Caco-2 (cell line): ENCODE results near the gene ATP6V0B. TPM values are rescaled to one million over a fixed set of nuclear protein-coding genes. Genes with fewer than 3 reads are reported as not detected.
A peak's percentile ranks its signal among the peaks of the same experiment; 100 is the strongest.

ENCODE experiments used
- BruUV-seq: library from RNA; stranded (reverse); fragments of 400-500 nt; replicated peaks from 2 replicates; lab custom pipeline; 2021; lab: Mats Ljungman, UMichigan
- CTCF ChIA-PET: fragments of 300-600 bp; sonication (Branson Sonifier 250); formaldehyde crosslinking; loops from one replicate; lab custom pipeline; 2022; ENCODE audit warnings: antibody characterized with exemption; lab: Charles Lee
- POLR2A ChIA-PET: fragments of 300-600 bp; sonication (Branson Sonifier 250); formaldehyde crosslinking; loops from one replicate; lab custom pipeline; 2022; ENCODE audit warnings: antibody characterized with exemption; lab: Charles Lee
- DNase-seq, 2 experiments: peaks; one replicate each; pipeline versions ENCODE4 v3.0.0 to v3.0.0-alpha.2; 2020 to 2022
- H3K27me3 ChIP-seq: replicated peaks from 2 replicates; pipeline ENCODE4 v1.6.0; 2011; ENCODE audit warnings: low read length; ENCODE audit not compliant: control insufficient read depth, insufficient read depth
- H3K36me3 ChIP-seq: 2 replicates; pipeline ENCODE4 v1.5.1; 2011; ENCODE audit warnings: low read length; ENCODE audit not compliant: control insufficient read depth, insufficient read depth
- H3K4me1 ChIP-seq: fragments of 250-450 bp; sonication (Bioruptor Pico); 2 replicates; pipeline ENCODE4 v1.5.1; 2020; ENCODE audit warnings: mild to moderate bottlenecking
- H3K4me3 ChIP-seq: 2 replicates; pipeline ENCODE4 v1.5.1; 2011; ENCODE audit warnings: low read depth, mild to moderate bottlenecking, control low read depth, low read length
- H3K9me3 ChIP-seq: fragments of 250-450 bp; sonication (Bioruptor Pico); 2 replicates; pipeline ENCODE4 v1.5.1; 2020; ENCODE audit warnings: mild to moderate bottlenecking, moderate library complexity
- H3K27ac Mint-ChIP-seq: one replicate; pipeline ENCODE4 v1.8.0; 2022; ENCODE audit warnings: mixed read lengths; ENCODE audit not compliant: unreplicated experiment
- H3K27me3 Mint-ChIP-seq: one replicate; pipeline ENCODE4 v1.8.0; 2022; ENCODE audit warnings: mixed read lengths; ENCODE audit not compliant: insufficient read depth, unreplicated experiment
- H3K36me3 Mint-ChIP-seq: one replicate; pipeline ENCODE4 v1.8.0; 2022; ENCODE audit warnings: mild to moderate bottlenecking, mixed read lengths; ENCODE audit not compliant: insufficient read depth, unreplicated experiment
- H3K4me1 Mint-ChIP-seq: one replicate; pipeline ENCODE4 v1.8.0; 2022; ENCODE audit warnings: low read depth, mixed read lengths; ENCODE audit not compliant: unreplicated experiment
- H3K4me3 Mint-ChIP-seq: one replicate; pipeline ENCODE4 v1.8.0; 2022; ENCODE audit warnings: mild to moderate bottlenecking, moderate library complexity, mixed read lengths; ENCODE audit not compliant: unreplicated experiment
- H3K9me3 Mint-ChIP-seq: one replicate; pipeline ENCODE4 v1.8.0; 2022; ENCODE audit warnings: mixed read lengths; ENCODE audit not compliant: unreplicated experiment
- intact Hi-C: fragments of 100-400 bp; cut with micrococcal nuclease; formaldehyde crosslinking; loops from one replicate; pipeline ENCODE4 v1.10.0; 2022; ENCODE audit not compliant: unreplicated experiment
- total RNA-seq: library from RNA; stranded (reverse); gene quantifications from 2 replicates; pipeline ENCODE4 v1.2.3, GENCODE V29; 2022
- TF ChIP-seq, protein P1 (sequence below), 2 experiments: fragments of 200-600 bp in 1 of 2; IDR thresholded peaks; 1 replicate in 1 of 2; 2 replicates in 1 of 2; pipeline versions ENCODE4 v1.5.1 to v1.8.0; 2011 to 2022; ENCODE audit warnings: antibody characterized with exemption in 1 of 2, control low read depth in 1 of 2, inconsistent platforms in 1 of 2, low read depth in 1 of 2, low read length in 1 of 2, mild to moderate bottlenecking in 1 of 2, moderate library complexity in 1 of 2; ENCODE audit not compliant: insufficient read depth in 1 of 2, severe bottlenecking in 1 of 2, unreplicated experiment in 1 of 2

Gene ATP6V0B
- total RNA-seq, 1 experiment from 2014 or later, result 91.2 TPM

DNA sequence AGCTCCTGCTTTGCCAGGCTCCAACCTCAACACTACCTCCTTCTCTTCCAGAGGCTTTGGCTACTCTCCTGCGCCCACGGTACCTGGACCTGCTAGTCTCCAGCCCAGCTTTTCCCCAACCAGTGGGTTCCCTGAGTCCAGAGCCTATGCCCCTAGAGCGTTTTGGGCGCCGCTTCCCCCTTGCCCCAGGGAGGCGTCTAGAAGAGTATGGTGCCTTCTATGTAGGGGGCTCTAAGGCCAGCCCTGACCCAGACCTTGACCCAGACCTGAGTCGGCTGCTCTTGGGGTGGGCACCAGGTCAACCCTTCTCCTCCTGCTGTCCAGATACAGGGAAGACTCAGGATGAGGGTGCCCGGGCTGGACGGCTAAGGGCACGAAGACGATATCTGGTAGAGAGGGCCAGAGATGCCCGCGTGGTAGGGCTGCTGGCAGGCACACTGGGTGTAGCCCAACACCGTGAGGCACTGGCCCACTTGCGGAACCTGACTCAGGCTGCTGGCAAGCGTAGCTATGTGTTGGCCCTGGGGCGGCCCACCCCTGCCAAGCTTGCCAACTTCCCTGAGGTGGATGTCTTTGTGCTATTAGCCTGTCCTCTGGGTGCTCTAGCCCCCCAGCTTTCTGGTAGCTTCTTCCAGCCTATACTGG lies 3.3 kb upstream of the ATP6V0B start:
- TF ChIP-seq, protein P1, sequence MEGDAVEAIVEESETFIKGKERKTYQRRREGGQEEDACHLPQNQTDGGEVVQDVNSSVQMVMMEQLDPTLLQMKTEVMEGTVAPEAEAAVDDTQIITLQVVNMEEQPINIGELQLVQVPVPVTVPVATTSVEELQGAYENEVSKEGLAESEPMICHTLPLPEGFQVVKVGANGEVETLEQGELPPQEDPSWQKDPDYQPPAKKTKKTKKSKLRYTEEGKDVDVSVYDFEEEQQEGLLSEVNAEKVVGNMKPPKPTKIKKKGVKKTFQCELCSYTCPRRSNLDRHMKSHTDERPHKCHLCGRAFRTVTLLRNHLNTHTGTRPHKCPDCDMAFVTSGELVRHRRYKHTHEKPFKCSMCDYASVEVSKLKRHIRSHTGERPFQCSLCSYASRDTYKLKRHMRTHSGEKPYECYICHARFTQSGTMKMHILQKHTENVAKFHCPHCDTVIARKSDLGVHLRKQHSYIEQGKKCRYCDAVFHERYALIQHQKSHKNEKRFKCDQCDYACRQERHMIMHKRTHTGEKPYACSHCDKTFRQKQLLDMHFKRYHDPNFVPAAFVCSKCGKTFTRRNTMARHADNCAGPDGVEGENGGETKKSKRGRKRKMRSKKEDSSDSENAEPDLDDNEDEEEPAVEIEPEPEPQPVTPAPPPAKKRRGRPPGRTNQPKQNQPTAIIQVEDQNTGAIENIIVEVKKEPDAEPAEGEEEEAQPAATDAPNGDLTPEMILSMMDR (IDR thresholded peaks at IDR 0.05; ENCODE audit: insufficient read depth in 1 of 2, low read depth in 1 of 2, low read length in 1 of 2, severe bottlenecking in 1 of 2, unreplicated experiment in 1 of 2), result no peak
- no TSS peak for BruUV-seq
- Mint-ChIP-seq H3K27me3 (no peaks in the 10 kb centered on the region), H3K27ac (no peak overlapping the region), H3K4me1 (peaks cover under 1% of the 10 kb centered on the region), H3K36me3 (peaks cover 18% of the 10 kb centered on the region), H3K9me3 (no peaks in the 10 kb centered on the region), H3K4me3 (peak overlapping the region; percentile 92)
- ChIA-PET CTCF (no interaction called here), POLR2A (no interaction called here)
- Histone ChIP-seq H3K9me3 (no peaks in the 10 kb centered on the region), H3K36me3 (peaks cover 1% of the 10 kb centered on the region; the same call in 1 of the 2 replicates), H3K4me1 (peaks cover 5% of the 10 kb centered on the region), H3K27me3 (no peaks in the 10 kb centered on the region), H3K4me3 (no peak overlapping the region)
- intact Hi-C loops, result no loop called here
- no peak for DNase-seq

DNA sequence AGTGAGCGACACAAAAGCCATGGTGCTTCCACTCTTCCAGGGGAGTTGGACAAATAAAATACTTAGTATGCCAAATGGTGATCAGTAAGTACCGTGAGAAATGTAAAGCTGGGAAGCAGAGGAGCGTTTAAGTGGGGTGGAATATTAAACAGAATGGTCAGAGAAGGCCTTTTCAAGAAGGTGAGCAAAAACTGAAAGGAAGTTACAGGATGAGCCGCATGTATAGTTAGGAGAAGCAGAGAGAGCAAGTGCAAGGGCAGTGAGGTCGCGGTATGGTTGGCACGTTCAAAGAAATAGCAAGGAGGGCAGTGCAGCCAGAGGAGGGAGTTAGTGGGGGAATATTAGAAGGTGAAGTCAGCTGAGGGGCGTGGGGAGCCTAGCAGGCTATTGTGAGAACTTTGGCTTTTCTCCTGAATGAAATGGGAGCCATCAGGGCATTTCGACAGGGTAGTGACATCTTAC lies 748 bp upstream of the ATP6V0B start:
- Mint-ChIP-seq H3K27me3 (no peaks in the 10 kb centered on the region), H3K9me3 (no peaks in the 10 kb centered on the region), H3K4me3 (peak overlapping the region; percentile 91), H3K27ac (peak overlapping the region; percentile 88), H3K36me3 (peaks cover 40% of the 10 kb centered on the region), H3K4me1 (peaks cover 17% of the 10 kb centered on the region)
- DNase-seq, result peak in 1 of 2 experiments; percentile 19
- H3K9me3 ChIP-seq, result no peaks in the 10 kb centered on the region
- intact Hi-C loops, result loop anchor here (2.0 kb wide), 1 partner anchor 17 kb away; the partner anchor contains the start of gene CCDC24
- CTCF ChIA-PET, result no interaction called here
- H3K27me3 ChIP-seq, result no peaks in the 10 kb centered on the region
- H3K36me3 ChIP-seq, result peaks cover 4% of the 10 kb centered on the region
- peak overlapping the region; percentile 96 for H3K4me3 ChIP-seq
- no TSS peak for BruUV-seq
- TF ChIP-seq, protein P1 (IDR thresholded peaks at IDR 0.05; ENCODE audit: insufficient read depth in 1 of 2, low read depth in 1 of 2, low read length in 1 of 2, severe bottlenecking in 1 of 2, unreplicated experiment in 1 of 2), result no peak
- POLR2A ChIA-PET, result no interaction called here
- peaks cover 17% of the 10 kb centered on the region for H3K4me1 ChIP-seq

DNA sequence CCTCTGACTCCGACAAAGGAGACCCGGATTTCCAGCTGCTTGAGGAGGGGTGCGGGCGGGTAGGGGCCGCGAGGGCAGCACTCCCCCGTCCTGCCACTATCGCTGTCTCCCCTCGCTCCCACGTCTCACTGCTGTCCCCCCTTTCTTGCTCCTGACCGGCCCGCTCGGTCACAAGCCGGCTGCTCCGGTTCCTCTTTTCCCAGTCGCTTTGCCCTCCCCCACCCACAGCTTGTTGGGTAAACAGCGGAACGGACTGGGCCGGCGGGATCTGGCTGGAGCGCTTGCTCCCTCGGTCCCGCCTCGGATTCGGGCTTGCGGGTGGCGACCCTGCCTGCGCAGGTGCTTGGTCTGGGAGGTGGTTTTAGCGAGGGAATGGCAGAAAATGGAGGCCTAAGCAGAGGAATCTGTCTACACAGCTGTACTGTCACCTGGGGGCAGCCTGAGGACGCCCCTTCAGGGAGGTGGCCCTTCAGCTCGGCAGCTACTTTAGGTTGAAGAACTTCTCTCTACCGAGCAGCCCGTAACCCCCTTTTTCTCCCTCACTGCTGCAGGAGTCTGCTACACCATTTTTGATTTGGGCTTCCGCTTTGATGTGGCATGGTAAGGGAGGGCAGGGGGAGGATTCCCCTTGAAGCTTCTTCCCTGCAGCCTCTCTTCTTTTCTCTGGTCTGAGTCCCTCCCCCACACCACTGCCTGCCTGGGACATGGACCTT lies 645 bp downstream of the ATP6V0B start:
- H3K27me3 ChIP-seq, result no peaks in the 10 kb centered on the region
- peak overlapping the region; percentile 96 for H3K4me3 ChIP-seq
- peaks cover 18% of the 10 kb centered on the region for H3K4me1 Mint-ChIP-seq
- peaks cover 21% of the 10 kb centered on the region for H3K4me1 ChIP-seq
- CTCF ChIA-PET, result interaction anchor here (0.6 to 0.7 kb wide), 2 partner anchors 41 to 77 kb away, joined by 4 to 6 read pairs; no protein-coding TSS in a partner anchor
- TF ChIP-seq, protein P1 (IDR thresholded peaks at IDR 0.05; ENCODE audit: insufficient read depth in 1 of 2, low read depth in 1 of 2, low read length in 1 of 2, severe bottlenecking in 1 of 2, unreplicated experiment in 1 of 2), result no peak
- peak overlapping the region; percentile 91 for H3K4me3 Mint-ChIP-seq
- BruUV-seq, result TSS peak; percentile 42
- no peaks in the 10 kb centered on the region for H3K9me3 ChIP-seq
- peak in 1 of 2 experiments; percentile 40 for DNase-seq
- peak overlapping the region; percentile 88 for H3K27ac Mint-ChIP-seq
- intact Hi-C loops, result loop anchor here (2.0 kb wide), 1 partner anchor 15 kb away; the partner anchor contains the start of gene CCDC24
- POLR2A ChIA-PET, result interaction anchor here (0.6 to 0.9 kb wide), 4 partner anchors 24 to 656 kb away, joined by 3 to 9 read pairs (median 8); partner anchors contain the start of gene KDM4A
- no peaks in the 10 kb centered on the region for H3K9me3 Mint-ChIP-seq
- peaks cover 4% of the 10 kb centered on the region for H3K36me3 ChIP-seq
- H3K36me3 Mint-ChIP-seq, result peaks cover 40% of the 10 kb centered on the region
- no peaks in the 10 kb centered on the region for H3K27me3 Mint-ChIP-seq
